HK-2 (cell line): ENCODE results near the gene IKBKE.
"Not testable (repeated sequence)": the region's sequence is repeated elsewhere in the genome, so short reads cannot be mapped to it uniquely, and the experiment has no call there.

ENCODE experiments used
- DNase-seq: peaks from one replicate; pipeline ENCODE4 v3.0.0-alpha.2; 2018; ENCODE audit not compliant: unreplicated experiment

The IKBKE gene

GRCh38 chr1:206476058-206476457, 5.8 kb downstream of the IKBKE start:
- no peak for DNase-seq

GRCh38 chr1:206476591-206476990, 6.3 kb downstream of the IKBKE start:
- DNase-seq: no peak

DNA sequence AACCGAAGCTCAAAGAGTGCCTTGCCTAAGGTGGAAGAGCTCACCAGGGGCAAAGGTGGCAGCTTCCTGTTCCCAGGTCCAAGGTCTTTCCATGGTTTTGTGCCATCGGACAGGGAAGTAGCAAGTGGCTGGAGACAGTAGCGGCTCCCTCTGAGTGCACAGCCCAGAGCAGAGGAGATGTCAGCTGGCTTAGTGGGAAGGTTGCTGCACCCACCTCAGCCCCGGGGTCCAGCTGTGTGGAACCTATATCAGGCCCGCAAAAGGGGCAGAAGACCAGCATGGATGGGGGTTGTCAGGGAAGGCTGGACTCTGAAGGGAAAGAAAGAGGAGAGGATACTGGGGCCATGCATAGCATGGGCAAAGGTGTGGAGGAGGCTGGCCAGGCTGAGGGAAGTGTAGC, 6.8 kb downstream of the IKBKE start:
- no peak for DNase-seq

DNA sequence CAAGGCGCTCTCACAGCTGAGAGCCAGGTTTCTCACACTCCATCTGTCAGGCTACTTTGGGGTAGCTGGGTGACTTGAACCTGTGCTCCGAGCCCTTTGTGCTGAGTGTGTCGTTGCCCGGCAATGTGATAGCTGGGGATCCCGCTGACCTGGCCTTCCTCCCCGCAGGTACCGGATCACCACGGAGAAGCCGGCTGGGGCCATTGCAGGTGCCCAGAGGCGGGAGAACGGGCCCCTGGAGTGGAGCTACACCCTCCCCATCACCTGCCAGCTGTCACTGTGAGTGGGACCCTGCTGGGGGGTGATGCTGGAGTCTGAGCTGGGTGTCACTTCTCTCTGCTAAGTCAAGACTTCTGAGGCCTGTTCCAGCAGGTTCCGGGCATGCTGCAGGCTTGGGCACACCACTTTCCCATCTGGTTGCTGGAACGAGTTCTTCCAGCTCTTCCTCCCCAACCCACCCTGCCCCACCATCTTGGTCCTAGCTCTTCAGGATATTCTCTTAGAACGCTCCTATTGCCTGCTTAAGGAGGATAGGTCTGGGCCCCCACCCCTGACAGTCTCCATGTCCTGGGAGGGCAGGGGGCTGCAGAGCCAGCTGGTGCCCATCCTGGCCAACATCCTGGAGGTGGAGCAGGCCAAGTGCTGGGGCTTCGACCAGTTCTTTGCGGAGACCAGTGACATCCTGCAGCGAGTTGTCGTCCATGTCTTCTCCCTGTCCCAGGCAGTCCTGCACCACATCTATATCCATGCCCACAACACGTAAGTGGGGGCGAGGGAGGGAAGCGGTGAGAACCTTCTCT, 7.5 kb downstream of the IKBKE start:
- DNase-seq: no peak

DNA sequence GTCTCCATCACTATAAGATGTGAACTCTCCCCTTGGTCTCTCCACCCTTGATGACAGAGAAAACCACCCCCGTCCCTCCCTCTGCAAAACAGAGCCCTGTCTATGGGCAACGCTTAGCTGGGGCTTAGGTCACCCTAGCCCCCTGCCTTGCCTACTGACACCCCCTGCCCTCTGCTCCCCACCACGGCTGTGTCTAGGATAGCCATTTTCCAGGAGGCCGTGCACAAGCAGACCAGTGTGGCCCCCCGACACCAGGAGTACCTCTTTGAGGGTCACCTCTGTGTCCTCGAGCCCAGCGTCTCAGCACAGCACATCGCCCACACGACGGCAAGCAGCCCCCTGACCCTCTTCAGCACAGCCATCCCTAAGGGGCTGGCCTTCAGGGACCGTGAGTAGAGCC, 8.5 kb downstream of the IKBKE start:
- DNase-seq: no peak

- DNase-seq: peak; percentile 79
These were observed 9.2 kb downstream of the IKBKE start for GRCh38 chr1:206479183-206480125.

GRCh38 chr1:206480211-206480610, 9.9 kb downstream of the IKBKE start:
- DNase-seq: no peak

DNA sequence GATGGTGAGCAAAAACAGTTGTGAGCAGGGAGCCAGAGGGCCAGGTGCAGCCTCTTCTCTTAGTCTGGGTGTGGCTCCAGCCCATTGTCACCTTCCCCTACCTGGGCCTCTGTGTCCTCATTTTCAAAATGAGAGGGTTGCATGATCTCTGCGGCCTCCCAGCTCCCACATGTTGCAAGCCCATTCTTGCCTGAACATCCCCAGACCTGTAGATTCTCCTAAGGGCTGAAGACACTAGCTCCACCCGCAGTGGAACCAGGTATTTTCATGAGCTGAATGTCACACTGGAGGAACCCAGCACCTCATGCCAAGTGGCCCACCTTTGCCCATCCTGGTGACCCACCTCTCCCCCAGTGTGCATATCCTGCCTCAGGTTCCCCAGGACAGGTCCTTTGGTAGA, 12.3 kb downstream of the IKBKE start:
- no peak for DNase-seq

GRCh38 chr1:206483864-206484263, 13.6 kb downstream of the IKBKE start:
- DNase-seq: not testable (repeated sequence)

DNA sequence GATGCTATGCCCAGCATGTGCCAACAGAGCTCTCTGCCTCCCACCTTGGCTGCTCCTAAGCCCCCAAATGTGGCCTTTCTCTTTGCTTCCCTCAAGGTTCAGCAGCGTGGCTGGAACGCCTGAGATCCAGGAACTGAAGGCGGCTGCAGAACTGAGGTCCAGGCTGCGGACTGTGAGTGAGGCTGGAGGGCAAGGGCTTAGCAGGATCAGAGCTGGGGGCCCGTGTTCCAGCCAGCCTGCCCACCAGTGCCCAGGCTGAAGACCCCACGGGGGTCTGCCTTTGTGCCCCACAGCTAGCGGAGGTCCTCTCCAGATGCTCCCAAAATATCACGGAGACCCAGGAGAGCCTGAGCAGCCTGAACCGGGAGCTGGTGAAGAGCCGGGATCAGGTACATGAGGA, 14.6 kb downstream of the IKBKE start:
- no peak for DNase-seq

- DNase-seq: no peak
These were observed 16.9 kb downstream of the IKBKE start for GRCh38 chr1:206486995-206487788.

DNA sequence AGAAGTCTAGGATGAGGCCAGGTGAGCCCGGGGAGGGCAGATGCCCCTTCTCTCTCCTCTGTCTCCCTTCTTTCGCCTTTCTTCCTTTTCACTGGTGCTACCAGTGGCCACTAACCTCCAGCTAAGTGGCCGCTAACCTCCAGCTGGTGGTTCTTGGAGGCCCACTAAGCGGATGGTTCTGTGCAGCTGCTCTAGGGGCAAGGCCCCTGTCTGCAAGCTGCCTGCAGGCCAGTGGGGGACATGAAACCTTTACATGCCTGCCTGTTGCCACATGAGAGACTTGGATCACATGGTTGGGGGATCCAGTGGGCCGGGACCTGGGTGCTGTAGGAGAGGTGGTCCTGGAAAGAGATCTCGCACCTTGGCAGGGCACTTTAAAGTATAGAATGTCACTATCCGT, 17.7 kb downstream of the IKBKE start:
- no peak for DNase-seq

DNA sequence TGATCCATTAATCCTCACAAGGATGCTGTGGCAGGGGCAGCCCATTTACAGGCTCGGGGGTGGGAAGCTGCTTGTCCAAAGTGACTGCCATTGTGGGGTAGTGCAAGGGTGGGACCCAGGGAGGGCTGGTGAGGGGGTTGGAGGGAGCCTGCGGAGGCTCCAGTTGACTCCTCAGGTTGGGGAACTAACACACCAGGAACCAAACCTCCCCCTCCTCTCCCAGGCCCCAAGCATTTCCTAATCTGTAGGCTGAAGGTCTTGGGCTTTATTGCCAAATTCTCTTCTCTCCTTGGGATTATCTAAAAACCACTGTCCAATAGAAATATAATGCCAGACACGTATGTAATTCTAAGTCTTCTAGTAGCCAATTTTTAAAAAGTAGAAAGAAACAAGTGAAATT, 18.2 kb downstream of the IKBKE start:
- no peak for DNase-seq

DNA sequence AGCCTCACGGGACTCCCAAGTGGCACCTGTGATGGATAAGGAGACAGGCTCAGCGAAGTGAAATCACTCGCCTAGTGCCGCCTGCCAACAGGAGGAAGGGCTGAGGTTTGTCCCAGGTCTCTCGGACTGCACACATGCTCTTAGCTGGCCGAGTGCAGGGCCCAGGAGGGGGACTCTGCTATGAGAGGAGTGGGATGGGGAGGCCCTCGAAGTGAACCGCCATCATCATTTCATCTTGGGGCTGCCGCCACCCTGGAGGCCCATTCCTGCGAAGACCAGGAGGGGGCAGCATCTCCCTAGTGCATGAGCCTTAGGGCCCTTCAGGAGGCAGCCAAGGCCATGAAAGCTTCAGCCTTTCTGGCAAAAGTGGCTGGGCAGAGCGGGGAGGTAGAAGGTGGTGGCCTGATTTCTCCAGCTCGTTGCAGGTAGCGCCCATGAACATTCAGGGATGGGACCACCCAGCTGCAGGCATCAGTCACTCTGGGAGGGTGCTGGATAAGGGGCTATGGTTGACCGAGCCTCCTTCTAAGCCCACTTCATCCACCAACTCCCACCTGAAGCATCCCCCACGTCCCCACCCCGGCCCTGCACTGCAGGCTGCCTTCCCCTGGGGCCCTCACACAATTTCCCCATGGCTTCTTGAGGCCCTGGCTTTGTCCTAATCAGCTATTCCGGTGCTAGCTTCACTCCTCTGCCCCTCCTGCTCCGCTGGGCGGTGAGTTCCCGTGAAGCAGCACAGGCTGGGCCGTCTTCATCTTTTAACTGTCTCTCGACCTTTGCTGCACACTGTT, 19.9 kb downstream of the IKBKE start:
- peak; percentile 86 for DNase-seq

DNA sequence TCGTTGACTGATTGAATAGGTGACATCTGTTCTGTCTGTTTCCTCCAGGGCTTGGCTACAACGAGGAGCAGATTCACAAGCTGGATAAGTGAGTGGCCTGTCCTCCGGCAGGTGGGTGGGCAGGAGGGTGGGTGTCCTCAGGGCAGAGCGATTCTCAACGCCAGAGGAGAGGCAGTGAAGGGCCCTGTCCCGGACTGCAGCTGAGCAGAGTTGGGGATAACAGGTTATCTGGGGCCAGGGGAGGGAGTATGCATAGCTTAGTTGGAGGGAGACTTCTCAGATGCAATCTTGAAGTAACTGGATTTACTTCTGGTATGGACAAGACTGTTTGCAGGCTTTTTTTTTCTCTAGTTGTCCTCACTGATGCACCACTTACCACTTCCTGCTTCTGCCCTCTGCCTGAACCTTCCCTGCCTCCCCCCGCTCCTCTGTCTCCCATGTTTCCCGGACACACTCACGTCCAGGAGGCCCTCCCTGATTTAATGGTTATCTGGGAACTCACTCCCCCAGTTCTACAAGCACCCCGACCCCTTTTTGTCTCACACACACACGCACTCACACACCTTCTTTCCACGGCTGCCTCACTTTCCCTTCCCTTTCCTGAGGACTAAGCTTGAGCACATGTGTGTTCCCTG, 20.6 kb downstream of the IKBKE start:
- DNase-seq: peak; percentile 53

DNA sequence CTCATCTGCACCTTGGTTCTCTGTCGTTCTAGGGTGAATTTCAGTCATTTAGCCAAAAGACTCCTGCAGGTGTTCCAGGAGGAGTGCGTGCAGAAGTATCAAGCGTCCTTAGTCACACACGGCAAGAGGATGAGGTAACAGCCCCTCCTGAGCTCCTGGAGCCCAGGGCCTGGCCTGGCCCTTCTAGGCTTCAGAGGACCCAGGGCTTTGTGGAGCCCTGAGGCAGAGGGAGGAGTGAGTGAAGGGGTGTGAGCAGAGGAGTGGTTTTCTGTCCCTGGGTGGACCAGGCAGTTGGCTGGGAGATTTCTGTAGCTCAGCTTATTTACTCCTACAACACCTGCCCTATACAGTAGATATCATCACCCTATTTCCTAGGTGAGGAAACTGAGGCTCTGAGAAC, 21.3 kb downstream of the IKBKE start:
- DNase-seq: no peak

DNA sequence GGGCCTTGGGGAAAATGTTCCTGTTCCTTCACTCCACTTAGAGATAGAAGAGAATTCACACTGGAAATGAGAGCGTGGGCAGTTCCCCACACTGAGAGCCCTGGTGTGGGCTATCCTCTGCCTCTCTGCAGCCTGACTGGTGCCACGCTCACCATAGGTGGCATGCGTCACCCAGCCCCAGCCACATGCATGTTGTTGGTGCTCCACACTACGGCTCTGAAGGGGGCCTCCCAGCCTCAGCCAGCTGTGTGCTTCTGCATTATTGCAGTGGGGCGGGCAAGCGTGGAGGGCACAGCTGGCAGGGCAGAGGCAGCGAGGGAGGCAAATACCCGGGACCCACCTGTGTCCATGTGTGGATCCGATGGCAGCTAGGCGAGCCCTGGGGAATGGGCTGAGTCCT, 22.3 kb downstream of the IKBKE start:
- no peak for DNase-seq

DNA sequence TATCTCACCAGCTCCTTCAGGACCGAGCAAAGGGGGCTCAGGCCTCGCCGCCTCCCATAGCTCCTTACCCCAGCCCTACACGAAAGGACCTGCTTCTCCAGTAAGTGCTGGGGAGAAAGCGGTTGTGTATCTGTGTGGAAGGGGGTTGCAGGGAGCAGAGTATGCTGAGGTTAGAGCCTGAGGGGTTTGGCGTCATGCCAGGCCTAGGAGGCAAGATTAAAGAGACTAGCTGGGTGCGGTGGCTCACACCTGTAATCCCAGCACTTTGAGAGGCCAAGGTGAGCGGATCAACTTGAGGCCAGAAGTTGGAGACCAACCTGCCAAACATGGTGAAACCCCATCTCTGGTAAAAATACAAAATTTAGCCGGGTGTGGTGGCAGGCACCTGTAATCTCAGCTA, 23.0 kb downstream of the IKBKE start:
- no peak for DNase-seq

- DNase-seq: no peak
These were observed 24.8 kb downstream of the IKBKE start for GRCh38 chr1:206495011-206495461.

DNA sequence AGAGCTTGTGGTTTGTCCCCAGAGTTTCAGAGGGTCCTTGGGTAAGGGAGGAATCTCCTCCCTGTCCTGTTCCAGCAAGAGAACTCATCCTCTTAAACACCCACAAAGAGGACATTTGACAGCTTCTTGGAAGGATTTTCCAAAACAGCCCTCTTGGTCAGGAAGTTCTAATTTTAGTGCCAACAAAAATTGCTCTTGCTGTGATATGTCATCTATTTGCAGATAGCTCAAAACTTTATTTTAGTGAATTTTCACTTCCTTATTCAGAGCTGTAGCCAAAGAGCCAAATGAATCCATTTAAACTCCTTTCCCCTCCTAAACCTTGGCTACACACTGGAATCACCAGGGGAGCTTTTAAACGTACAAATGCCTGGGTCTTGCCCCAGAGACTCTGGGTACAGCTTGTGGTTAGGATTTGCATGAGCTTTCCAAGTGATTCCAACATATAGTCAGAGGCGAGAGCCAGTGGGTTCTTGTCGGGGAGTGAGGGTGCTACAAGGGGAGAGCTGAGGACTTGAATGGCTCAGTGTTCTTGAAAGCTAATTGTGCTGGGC, 25.3 kb downstream of the IKBKE start:
- DNase-seq: no peak
